Measurements from ENCODE around the gene CDC25C. TPM values are rescaled to one million over a fixed set of nuclear protein-coding genes. Genes with fewer than 3 reads are reported as not detected.

CDC25C gene
- total RNA-seq, 1 donor from 2014 or later: 2.7 TPM

Other genes with a start within 250 kb of the CDC25C start
- gene WNT8A, start 247.8 kb downstream of the CDC25C start, total RNA-seq: not detected
- gene NME5, start 192.4 kb downstream of the CDC25C start, total RNA-seq: 0.44 TPM
- 25.7 TPM for gene BRD8, start 153.2 kb downstream of the CDC25C start, total RNA-seq
- gene KIF20A, start 152.7 kb downstream of the CDC25C start, total RNA-seq: 21.2 TPM
- 20.6 TPM for gene CDC23, start 118.5 kb downstream of the CDC25C start, total RNA-seq
- gene GFRA3, start 57.2 kb downstream of the CDC25C start, total RNA-seq: not detected
- 12.6 TPM for gene FAM53C, start 6.5 kb upstream of the CDC25C start, total RNA-seq
- 32.1 TPM for gene KDM3B, start 20.9 kb upstream of the CDC25C start, total RNA-seq
- 0.36 TPM for gene REEP2, start 107.3 kb upstream of the CDC25C start, total RNA-seq
- gene EGR1, start 133.7 kb upstream of the CDC25C start, total RNA-seq: 35.1 TPM
- 125 TPM for gene ETF1, start 211.4 kb upstream of the CDC25C start, total RNA-seq
- gene HSPA9, start 243.6 kb upstream of the CDC25C start, total RNA-seq: 176 TPM

Data from esophagus mucosa (tissue), 1 donor.